Activated CD4-positive, alpha-beta T cell treated with anti-CD3 and anti-CD28 coated beads, Interleukin-10, Interleukin-2, amounts not matched to agents 100 ng/mL and 50 ng/mL, durations not matched to agents 16 hours and 8 hours (primary cell): ENCODE measurements around the gene TRIP13.

Experiments used
- DNase-seq: peaks from one replicate; pipeline ENCODE4 v3.0.0-alpha.2; 2020

The TRIP13 gene

GRCh38 chr5:854966-855743, 37.5 kb upstream of the TRIP13 start:
- DNase-seq = no peak

GRCh38 chr5:855771-856530, 36.7 kb upstream of the TRIP13 start:
- no peak for DNase-seq

GRCh38 chr5:856531-857425, 35.9 kb upstream of the TRIP13 start:
- no peak for DNase-seq

- no peak for DNase-seq
Measured at GRCh38 chr5:858726-859125, 34.0 kb upstream of the TRIP13 start.

GRCh38 chr5:859391-859790, 33.3 kb upstream of the TRIP13 start:
- no peak for DNase-seq

- DNase-seq = no peak
Measured at GRCh38 chr5:859798-860296, 32.8 kb upstream of the TRIP13 start.

- DNase-seq = no peak
Measured at GRCh38 chr5:860506-861150, 32.1 kb upstream of the TRIP13 start.

- no peak for DNase-seq
Measured at GRCh38 chr5:861442-862366, 31.0 kb upstream of the TRIP13 start.

- no peak for DNase-seq
Measured at GRCh38 chr5:862367-863243, 30.1 kb upstream of the TRIP13 start.

- no peak for DNase-seq
Measured at GRCh38 chr5:863244-863805, 29.4 kb upstream of the TRIP13 start.

GRCh38 chr5:864492-865167, 28.1 kb upstream of the TRIP13 start:
- DNase-seq = no peak

- DNase-seq = no peak
Measured at GRCh38 chr5:865168-865521, 27.5 kb upstream of the TRIP13 start.

GRCh38 chr5:865771-866170, 26.9 kb upstream of the TRIP13 start:
- no peak for DNase-seq

GRCh38 chr5:867300-867870, 25.3 kb upstream of the TRIP13 start:
- DNase-seq = no peak

GRCh38 chr5:868428-869135, 24.1 kb upstream of the TRIP13 start:
- DNase-seq = no peak

- DNase-seq = no peak
Measured at GRCh38 chr5:870956-871355, 21.7 kb upstream of the TRIP13 start.

GRCh38 chr5:871596-872298, 20.9 kb upstream of the TRIP13 start:
- no peak for DNase-seq

GRCh38 chr5:872301-872700, 20.4 kb upstream of the TRIP13 start:
- DNase-seq = no peak
